A549 (cell line): Measurements from ENCODE around the gene PITPNC1. TPM values are rescaled to one million over a fixed set of nuclear protein-coding genes. Genes with fewer than 3 reads are reported as not detected.

ENCODE experiments used
- ATAC-seq, 2 experiments: fragments of 200-7000 bp in 1 of 2; fragments of >200 bp in 1 of 2; cut with Nextera tagmentation in 1 of 2; cut with Tn5 transposase in 1 of 2; 3 replicates each; pipeline versions ENCODE4 v1.8.0 to v1.9.1; 2018 to 2020; ENCODE audit warnings: mild to moderate bottlenecking in 1 of 2, moderate library complexity in 1 of 2
- CTCF ChIA-PET: fragments of 300-600 bp; sonication (Branson Sonifier 250); formaldehyde crosslinking; extraction: SDS; loops from one replicate; lab custom pipeline; 2021; ENCODE audit warnings: antibody characterized with exemption, inconsistent platforms; lab: Yijun Ruan, JAX
- POLR2A ChIA-PET: fragments of 350-600 bp; formaldehyde crosslinking; extraction: SDS; loops from one replicate; lab custom pipeline; 2021; ENCODE audit warnings: antibody characterized with exemption, inconsistent platforms; lab: Yijun Ruan, JAX
- DNase-seq, 2 experiments: peaks; one replicate each; pipeline versions ENCODE4 v3.0.0 to v3.0.0-alpha.2; 2011 to 2016; ENCODE audit warnings: low read depth in 1 of 2, low spot score in 1 of 2
- FAIRE-seq: peaks from 2 replicates; lab custom pipeline; 2011; peaks lifted over from hg19 to GRCh38; lab: Jason Lieb, UNC
- H3K27ac ChIP-seq, 2 experiments: fragments of >200 bp; sonication (Bioruptor Twin); formaldehyde crosslinking; 3 replicates each; pipeline ENCODE4 v1.5.1; 2016 to 2017
- H3K4me1 ChIP-seq: fragments of >200 bp; sonication (Bioruptor Twin); formaldehyde crosslinking; 3 replicates; pipeline ENCODE4 v1.6.1; 2016
- H3K4me2 ChIP-seq: fragments of >200 bp; sonication (Bioruptor Twin); formaldehyde crosslinking; 3 replicates; pipeline ENCODE4 v1.6.1; 2016
- H3K4me3 ChIP-seq: fragments of >200 bp; sonication (Bioruptor Twin); formaldehyde crosslinking; 3 replicates; pipeline ENCODE4 v1.5.1; 2016
- H3K9me3 ChIP-seq: fragments of >200 bp; sonication (Bioruptor Twin); formaldehyde crosslinking; 3 replicates; pipeline ENCODE4 v1.6.1; 2016
- BHLHE40 ChIP-seq: IDR thresholded peaks from 2 replicates; pipeline ENCODE4 v1.6.1; 2012; ENCODE audit warnings: low read depth, low read length, inconsistent platforms
- CBX2 ChIP-seq: fragments of 200-600 bp; sonication (generic); IDR thresholded peaks from 2 replicates; pipeline ENCODE4 v1.6.1; 2016; ENCODE audit warnings: low read depth, mild to moderate bottlenecking, borderline replicate concordance
- CBX8 ChIP-seq: fragments of 200-600 bp; sonication (generic); IDR thresholded peaks from 2 replicates; pipeline ENCODE4 v1.6.1; 2016
- CEBPB ChIP-seq, 2 experiments: fragments of >200 bp in 1 of 2; sonication (Bioruptor Twin) in 1 of 2; formaldehyde crosslinking in 1 of 2; IDR thresholded peaks; 2 replicates each; pipeline ENCODE4 v1.6.1; 2012 to 2016
- EHF ChIP-seq: fragments of 250-450 bp; sonication (Bioruptor Pico); IDR thresholded peaks from 2 replicates; pipeline ENCODE4 v1.5.0; 2020; ENCODE audit warnings: mild to moderate bottlenecking
- EHMT2 ChIP-seq: fragments of 200-600 bp; sonication (generic); IDR thresholded peaks from 2 replicates; pipeline ENCODE4 v1.6.1; 2016; ENCODE audit warnings: antibody characterized with exemption, low read depth, mild to moderate bottlenecking, moderate library complexity
- EP300 ChIP-seq, 2 experiments: fragments of >200 bp; sonication (Bioruptor Twin); formaldehyde crosslinking; IDR thresholded peaks; 2 replicates in 1 of 2; 3 replicates in 1 of 2; pipeline ENCODE4 v1.6.1; 2016 to 2017
- ESRRA ChIP-seq: fragments of 150-350 bp; IDR thresholded peaks from 2 replicates; pipeline ENCODE4 v1.6.1; 2014; ENCODE audit warnings: mild to moderate bottlenecking, low read length, borderline replicate concordance
- FOXS1 ChIP-seq: fragments of 250-450 bp; sonication (Bioruptor Pico); IDR thresholded peaks from 2 replicates; pipeline ENCODE4 v1.5.0; 2020; ENCODE audit warnings: mild to moderate bottlenecking, moderate library complexity
- GATA3 ChIP-seq: IDR thresholded peaks from 2 replicates; pipeline ENCODE4 v1.6.1; 2012; ENCODE audit warnings: borderline replicate concordance
- HDAC2 ChIP-seq: fragments of 200-600 bp; sonication (generic); IDR thresholded peaks from 2 replicates; pipeline ENCODE4 v1.6.1; 2016
- HEYL ChIP-seq: fragments of 250-450 bp; sonication (Bioruptor Pico); IDR thresholded peaks from 2 replicates; pipeline ENCODE4 v1.8.0; 2021; ENCODE audit warnings: mild to moderate bottlenecking, moderate library complexity
- HOXA7 ChIP-seq: fragments of 250-450 bp; sonication (Bioruptor Pico); IDR thresholded peaks from 2 replicates; pipeline ENCODE4 v1.5.0; 2020; ENCODE audit warnings: mild to moderate bottlenecking, moderate library complexity
- JUN ChIP-seq, 2 experiments: fragments of >200 bp; sonication (Bioruptor Twin); formaldehyde crosslinking; IDR thresholded peaks; 2 replicates in 1 of 2; 3 replicates in 1 of 2; pipeline ENCODE4 v1.6.1; 2016 to 2017
- JUNB ChIP-seq: fragments of >200 bp; sonication (Bioruptor Twin); formaldehyde crosslinking; IDR thresholded peaks from 2 replicates; pipeline ENCODE4 v1.6.1; 2016
- KDM1A ChIP-seq: fragments of 200-600 bp; sonication (generic); IDR thresholded peaks from 2 replicates; pipeline ENCODE4 v1.6.1; 2016; ENCODE audit warnings: low read depth, mild to moderate bottlenecking
- PBX3 ChIP-seq: IDR thresholded peaks from 2 replicates; pipeline ENCODE4 v1.6.1; 2012
- POLR2A ChIP-seq: IDR thresholded peaks from 2 replicates; pipeline ENCODE4 v1.6.1; 2012; ENCODE audit warnings: mild to moderate bottlenecking, low read length
- POLR2AphosphoS2 ChIP-seq: conservative IDR thresholded peaks from 2 replicates; pipeline ENCODE4 v1.6.1; 2012; ENCODE audit warnings: low read length, improper control_type of control experiment, inconsistent platforms
- RCOR1 ChIP-seq: fragments of 150-350 bp; IDR thresholded peaks from 2 replicates; pipeline ENCODE4 v1.6.1; 2014; ENCODE audit warnings: antibody characterized with exemption, low read length, low read depth
- TP53 ChIP-seq: fragments of 250-450 bp; sonication (Bioruptor Pico); IDR thresholded peaks from 2 replicates; pipeline ENCODE4 v1.5.0; 2021; ENCODE audit warnings: mild to moderate bottlenecking, moderate library complexity
- ZFP36 ChIP-seq: fragments of 450-650 bp; IDR thresholded peaks from 2 replicates; pipeline ENCODE4 v1.6.1; 2014; ENCODE audit warnings: borderline replicate concordance; ENCODE audit not compliant: partially characterized antibody
- WGBS: methylation state at CpG from one replicate; pipeline ENCODE4 v1.1.6; 2017; ENCODE audit errors: missing lambda C conversion rate; 5-methylcytosine and 5-hydroxymethylcytosine counted together
- polyA plus RNA-seq, 4 experiments: library from polyadenylated mRNA; depleted of rRNA in 3 of 4; stranded (reverse); fragments of >200 nt; fragmentation: RNase III in 1 of 4; extraction: RNeasy Plus Mini Kit Qiagen cat#74134 plus additional on column Dnase treatment in 1 of 4; gene quantifications; 2 replicates in 3 of 4; 3 replicates in 1 of 4; pipeline ENCODE4 v1.2.3, GENCODE V29; 2011 to 2017
- TF ChIP-seq, protein P1 (sequence below): fragments of >200 bp; sonication (Bioruptor Twin); formaldehyde crosslinking; IDR thresholded peaks from 3 replicates; pipeline ENCODE4 v1.6.1; 2016
- TF ChIP-seq, protein P2 (sequence below): IDR thresholded peaks from 2 replicates; pipeline ENCODE4 v1.6.1; 2012
- TF ChIP-seq, protein P3 (sequence below): fragments of 250-450 bp; sonication (Bioruptor Pico); IDR thresholded peaks from 2 replicates; pipeline ENCODE4 v1.5.0; 2020; ENCODE audit warnings: low read depth, mild to moderate bottlenecking, moderate library complexity
- TF ChIP-seq, protein P4 (sequence below): fragments of 450-650 bp; IDR thresholded peaks from 2 replicates; pipeline ENCODE4 v1.6.1; 2014; ENCODE audit warnings: antibody characterized with exemption

The PITPNC1 gene
- polyA plus RNA-seq, 2 of the 4 experiments (the other 2 are of a cell fraction): 3.7 to 11.2 TPM

DNA sequence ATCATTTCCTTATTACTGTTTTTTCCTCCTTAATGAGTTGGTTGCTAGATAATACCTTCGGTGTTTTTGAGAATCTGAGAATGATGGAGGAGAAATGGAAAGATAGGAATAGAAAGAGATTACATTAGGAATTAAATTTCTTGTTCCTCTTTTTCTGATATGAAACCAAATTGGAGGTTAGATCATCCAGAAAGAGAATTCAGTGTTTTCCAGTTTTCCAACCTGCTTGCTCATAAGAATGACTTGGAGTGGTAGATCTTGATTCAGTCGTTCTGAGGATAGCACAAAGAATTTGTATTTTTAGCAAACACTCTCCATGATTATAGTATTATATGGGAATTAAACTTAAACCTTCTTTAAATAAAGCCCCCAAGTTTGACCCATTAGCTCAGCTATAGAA is 35.9 kb downstream of the PITPNC1 start:
- Histone ChIP-seq H3K4me3 (no peak overlapping the region), H3K4me2 (no peak overlapping the region), H3K27ac (no peak overlapping the region), H3K9me3 (0 out of 3 replicates have a peak, but pooled peaks cover 3% of the 10 kb centered on the region), H3K4me1 (peaks cover 7% of the 10 kb centered on the region; the same call in 2 of the 3 replicates)
- FAIRE-seq: no peak
- TF ChIP-seq GATA3: no peak
- TF ChIP-seq ESRRA: no peak
- no peak for TF ChIP-seq RCOR1
- no peak for TF ChIP-seq JUNB
- no peak for ATAC-seq
- 78% methylated on average over 2 of the region's 2 CpGs for WGBS
- POLR2A ChIA-PET: no interaction called here
- DNase-seq: no peak
- CTCF ChIA-PET: no interaction called here

GRCh38 chr17:67413388-67413787 is 36.3 kb downstream of the PITPNC1 start:
- H3K4me1 ChIP-seq: peaks cover 7% of the 10 kb centered on the region; the same call in 2 of the 3 replicates
- FAIRE-seq (no peak), ATAC-seq (no peak), DNase-seq (no peak)
- POLR2A ChIA-PET: no interaction called here
- H3K4me2 ChIP-seq: no peak overlapping the region
- H3K9me3 ChIP-seq: 0 out of 3 replicates have a peak, but pooled peaks cover 3% of the 10 kb centered on the region
- H3K27ac ChIP-seq: no peak overlapping the region
- WGBS: 72% methylated on average over 5 of the region's 5 CpGs
- CTCF ChIA-PET: no interaction called here
- H3K4me3 ChIP-seq: no peak overlapping the region
- TF ChIP-seq CEBPB (IDR thresholded peaks at IDR 0.05) (no peak), CBX8 (no peak), JUN (IDR thresholded peaks at IDR 0.05) (no peak)

DNA sequence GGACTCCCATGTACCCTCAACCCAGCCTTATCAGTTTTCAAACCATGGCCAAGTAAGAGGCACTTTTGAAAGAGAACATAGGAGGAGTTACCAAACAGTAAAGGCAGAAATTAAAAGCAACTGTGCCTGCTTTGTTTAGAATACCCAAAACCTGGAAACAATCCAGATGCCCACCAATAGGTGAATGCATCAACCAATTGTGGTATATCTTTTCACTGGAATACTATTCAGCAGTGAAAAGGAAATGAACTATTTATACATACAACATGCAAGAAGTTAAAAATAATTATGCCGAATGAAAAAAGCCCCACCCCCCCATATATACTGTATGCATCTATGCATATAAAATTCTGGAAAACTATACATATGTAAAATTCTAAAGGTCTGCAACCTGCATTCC is 37.0 kb downstream of the PITPNC1 start:
- peaks cover 7% of the 10 kb centered on the region; the same call in 2 of the 3 replicates for H3K4me1 ChIP-seq
- POLR2A ChIA-PET: no interaction called here
- FAIRE-seq: no peak
- H3K4me3 ChIP-seq: no peak overlapping the region
- H3K27ac ChIP-seq: no peak overlapping the region
- no peak for ATAC-seq
- DNase-seq: no peak
- no peak overlapping the region for H3K4me2 ChIP-seq
- H3K9me3 ChIP-seq: 0 out of 3 replicates have a peak, but pooled peaks cover 3% of the 10 kb centered on the region
- no peak for TF ChIP-seq CBX2
- peak; percentile 70; the same call in 1 of the 2 replicates for TF ChIP-seq HDAC2
- TF ChIP-seq KDM1A: 0 out of 2 replicates have a peak, but pooled peaks have one; percentile 50
- no peak for TF ChIP-seq JUN (IDR thresholded peaks at IDR 0.05)
- 84% methylated on average over 1 of the region's 1 CpG for WGBS
- CTCF ChIA-PET: no interaction called here

GRCh38 chr17:67414559-67414958 is 37.5 kb downstream of the PITPNC1 start:
- ChIA-PET POLR2A (no interaction called here), CTCF (no interaction called here)
- H3K4me3 ChIP-seq: no peak overlapping the region
- TF ChIP-seq FOXS1 (no peak), EHMT2 (no peak), ESRRA (no peak), KDM1A (no peak), HOXA7 (CRISPR knock-in tag) (no peak), PBX3 (no peak), TP53 (no peak), ZFP36 (no peak), EHF (CRISPR knock-in tag) (no peak), POLR2A (no peak), BHLHE40 (no peak), POLR2AphosphoS2 (no peak), CBX2 (no peak), JUNB (no peak), HEYL (CRISPR knock-in tag) (no peak), EP300 (IDR thresholded peaks at IDR 0.05) (no peak)
- TF ChIP-seq, protein P1, sequence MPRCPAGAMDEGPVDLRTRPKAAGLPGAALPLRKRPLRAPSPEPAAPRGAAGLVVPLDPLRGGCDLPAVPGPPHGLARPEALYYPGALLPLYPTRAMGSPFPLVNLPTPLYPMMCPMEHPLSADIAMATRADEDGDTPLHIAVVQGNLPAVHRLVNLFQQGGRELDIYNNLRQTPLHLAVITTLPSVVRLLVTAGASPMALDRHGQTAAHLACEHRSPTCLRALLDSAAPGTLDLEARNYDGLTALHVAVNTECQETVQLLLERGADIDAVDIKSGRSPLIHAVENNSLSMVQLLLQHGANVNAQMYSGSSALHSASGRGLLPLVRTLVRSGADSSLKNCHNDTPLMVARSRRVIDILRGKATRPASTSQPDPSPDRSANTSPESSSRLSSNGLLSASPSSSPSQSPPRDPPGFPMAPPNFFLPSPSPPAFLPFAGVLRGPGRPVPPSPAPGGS: no peak
- TF ChIP-seq, protein P2, sequence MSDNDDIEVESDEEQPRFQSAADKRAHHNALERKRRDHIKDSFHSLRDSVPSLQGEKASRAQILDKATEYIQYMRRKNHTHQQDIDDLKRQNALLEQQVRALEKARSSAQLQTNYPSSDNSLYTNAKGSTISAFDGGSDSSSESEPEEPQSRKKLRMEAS: no peak
- TF ChIP-seq, protein P3, sequence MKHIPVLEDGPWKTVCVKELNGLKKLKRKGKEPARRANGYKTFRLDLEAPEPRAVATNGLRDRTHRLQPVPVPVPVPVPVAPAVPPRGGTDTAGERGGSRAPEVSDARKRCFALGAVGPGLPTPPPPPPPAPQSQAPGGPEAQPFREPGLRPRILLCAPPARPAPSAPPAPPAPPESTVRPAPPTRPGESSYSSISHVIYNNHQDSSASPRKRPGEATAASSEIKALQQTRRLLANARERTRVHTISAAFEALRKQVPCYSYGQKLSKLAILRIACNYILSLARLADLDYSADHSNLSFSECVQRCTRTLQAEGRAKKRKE: no peak
- TF ChIP-seq, protein P4, sequence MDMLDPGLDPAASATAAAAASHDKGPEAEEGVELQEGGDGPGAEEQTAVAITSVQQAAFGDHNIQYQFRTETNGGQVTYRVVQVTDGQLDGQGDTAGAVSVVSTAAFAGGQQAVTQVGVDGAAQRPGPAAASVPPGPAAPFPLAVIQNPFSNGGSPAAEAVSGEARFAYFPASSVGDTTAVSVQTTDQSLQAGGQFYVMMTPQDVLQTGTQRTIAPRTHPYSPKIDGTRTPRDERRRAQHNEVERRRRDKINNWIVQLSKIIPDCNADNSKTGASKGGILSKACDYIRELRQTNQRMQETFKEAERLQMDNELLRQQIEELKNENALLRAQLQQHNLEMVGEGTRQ: no peak
- DNase-seq: no peak
- no peak for ATAC-seq
- H3K9me3 ChIP-seq: 0 out of 3 replicates have a peak, but pooled peaks cover 3% of the 10 kb centered on the region
- H3K4me2 ChIP-seq: no peak overlapping the region
- no peak for FAIRE-seq
- peaks cover 7% of the 10 kb centered on the region; the same call in 2 of the 3 replicates for H3K4me1 ChIP-seq
- 92% methylated on average over 2 of the region's 2 CpGs for WGBS
- no peak overlapping the region for H3K27ac ChIP-seq
